K562 (cell line): ENCODE results near the gene PMPCA. TPM values are rescaled to one million over a fixed set of nuclear protein-coding genes. Genes with fewer than 3 reads are reported as not detected.
"Not testable (repeated sequence)": the region's sequence is repeated elsewhere in the genome, so short reads cannot be mapped to it uniquely, and the experiment has no call there.

ENCODE experiments used
- ATAC-seq: fragments of 200-7000 bp; cut with Tn5 transposase; 3 replicates; pipeline ENCODE4 v1.9.1; 2020; ENCODE audit warnings: moderate library complexity
- BruUV-seq: library from RNA; stranded (reverse); fragments of 400-500 nt; replicated peaks from 2 replicates; lab custom pipeline; 2021; lab: Mats Ljungman, UMichigan
- CTCF ChIA-PET: fragments of 300-600 bp; formaldehyde crosslinking; extraction: SDS; loops from one replicate; lab custom pipeline; 2021; ENCODE audit warnings: low intra/inter-chr PET ratio; lab: Yijun Ruan, JAX
- POLR2A ChIA-PET: fragments of 300-600, 350-650 bp; sonication (Branson Sonifier 250); formaldehyde crosslinking; extraction: SDS; loops from one replicate; lab custom pipeline; 2021; ENCODE audit warnings: antibody characterized with exemption, inconsistent platforms; lab: Yijun Ruan, JAX
- DNase-seq, 4 experiments: peaks; one replicate each; pipeline versions ENCODE4 v3.0.0 to v3.0.0-alpha.2; 2011 to 2018; ENCODE audit warnings: low spot score in 3 of 4, mixed read lengths in 3 of 4; ENCODE audit errors: extremely low read depth in 1 of 4
- FAIRE-seq: peaks from 2 replicates; lab custom pipeline; 2011; peaks lifted over from hg19 to GRCh38; lab: Jason Lieb, UNC
- H2AFZ ChIP-seq: 2 replicates; pipeline ENCODE4 v1.6.0; 2011; ENCODE audit warnings: low read depth, low read length, control low read depth, inconsistent platforms
- H3K27ac ChIP-seq: fragments of 200-600 bp; 3 replicates; pipeline ENCODE4 v1.8.0; 2011; ENCODE audit warnings: low read depth, mild to moderate bottlenecking, control low read depth, inconsistent platforms, low read length, moderate library complexity, mixed read lengths; ENCODE audit errors: extremely low read depth
- H3K27me3 ChIP-seq, 2 experiments: fragments of 300-600 bp in 1 of 2; 2 replicates in 1 of 2; 3 replicates in 1 of 2; pipeline versions ENCODE4 v1.6.0 to v1.8.0; 2011; ENCODE audit warnings: inconsistent platforms in 2 of 2, low read length in 2 of 2, mild to moderate bottlenecking in 1 of 2, mixed read lengths in 1 of 2, moderate library complexity in 1 of 2; ENCODE audit not compliant: control insufficient read depth in 2 of 2, insufficient read depth in 2 of 2
- H3K36me3 ChIP-seq: fragments of 300-600 bp; 3 replicates; pipeline ENCODE4 v1.8.0; 2011; ENCODE audit warnings: mild to moderate bottlenecking, low read length, inconsistent platforms; ENCODE audit not compliant: control insufficient read depth, insufficient read depth
- H3K4me1 ChIP-seq, 2 experiments: fragments of 200-600 bp in 1 of 2; replicated peaks in 1 of 2; 2 replicates in 1 of 2; 3 replicates in 1 of 2; pipeline versions ENCODE4 v1.5.1 to v1.8.0; 2011; ENCODE audit warnings: inconsistent platforms in 2 of 2, low read length in 2 of 2, mild to moderate bottlenecking in 1 of 2, mixed read lengths in 1 of 2, moderate library complexity in 1 of 2; ENCODE audit not compliant: control insufficient read depth in 2 of 2, insufficient read depth in 2 of 2
- H3K4me2 ChIP-seq: 2 replicates; pipeline ENCODE4 v1.6.1; 2011; ENCODE audit warnings: low read length, control low read depth, inconsistent platforms, mixed read lengths; ENCODE audit not compliant: insufficient read depth
- H3K4me3 ChIP-seq: fragments of 200-600 bp; sonication (generic), shearing (Covaris generic); 2 replicates; pipeline ENCODE4 v1.5.1; 2016; ENCODE audit warnings: control low read depth, inconsistent platforms
- H3K79me2 ChIP-seq: fragments of 200-600 bp; 3 replicates; pipeline ENCODE4 v1.8.0; 2011; ENCODE audit warnings: low read length, inconsistent platforms; ENCODE audit not compliant: control insufficient read depth, insufficient read depth
- H3K9ac ChIP-seq, 2 experiments: 2 replicates each; pipeline versions ENCODE4 v1.6.0 to v1.6.1; 2011; ENCODE audit warnings: low read depth in 2 of 2, low read length in 2 of 2, control low read depth in 1 of 2, inconsistent platforms in 1 of 2, mild to moderate bottlenecking in 1 of 2, mixed read lengths in 1 of 2; ENCODE audit not compliant: insufficient read depth in 1 of 2
- H3K9me1 ChIP-seq: one replicate; pipeline ENCODE4 v1.6.0; 2011; ENCODE audit warnings: inconsistent platforms, mild to moderate bottlenecking, low read length, moderate library complexity; ENCODE audit not compliant: control insufficient read depth, insufficient read depth
- H3K9me3 ChIP-seq: replicated peaks from 2 replicates; pipeline ENCODE4 v1.5.1; 2011; ENCODE audit warnings: low read depth, low read length, inconsistent platforms; ENCODE audit not compliant: control insufficient read depth, insufficient read depth
- H4K20me1 ChIP-seq: replicated peaks from 2 replicates; pipeline ENCODE4 v1.6.1; 2011; ENCODE audit warnings: low read length, inconsistent platforms, mixed read lengths; ENCODE audit not compliant: control insufficient read depth, insufficient read depth
- PRDM10 ChIP-seq: fragments of 450-650 bp; IDR thresholded peaks from 2 replicates; pipeline ENCODE4 v1.6.1; 2018; ENCODE audit not compliant: partially characterized antibody
- WGBS: fragments of 100-300 bp; shearing (Covaris generic); methylation state at CpG from one replicate; pipeline ENCODE4 v1.1.6; 2016; ENCODE audit warnings: low coverage, mixed read lengths; ENCODE audit not compliant: insufficient coverage; ENCODE audit errors: missing lambda C conversion rate; 5-methylcytosine and 5-hydroxymethylcytosine counted together
- in situ Hi-C: fragments of 300-500 bp; cut with MboI; formaldehyde crosslinking; loops from 4 replicates; pipeline ENCODE4 v1.15.0; 2018; ENCODE audit warnings: inconsistent platforms, mixed read lengths
- intact Hi-C: fragments of 100-400 bp; cut with micrococcal nuclease; formaldehyde crosslinking; loops from 2 replicates; pipeline ENCODE4 v1.14.2; 2022
- polyA plus RNA-seq, 8 experiments: library from polyadenylated mRNA; depleted of rRNA in 4 of 8; stranded (reverse) in 5 of 8; unstranded in 3 of 8; fragments of >200 nt; fragmentation: Nextera tagmentation in 2 of 8; fragmentation: Illumina TruSeq in 1 of 8; extraction: Ambion mirVana in 2 of 8; extraction: Trizol in 1 of 8; gene quantifications; 2 replicates each; pipeline versions ENCODE4 v1.2.1 to v1.2.3, GENCODE V29; 2011 to 2014; ENCODE audit warnings: inconsistent platforms in 1 of 8, missing spikeins in 1 of 8
- total RNA-seq, 7 experiments: library from RNA; depleted of rRNA in 6 of 7; stranded (reverse); fragments of >200 nt in 6 of 7; fragmentation: Illumina TruSeq in 2 of 7; extraction: Trizol in 2 of 7; gene quantifications; 2 replicates each; pipeline versions ENCODE4 v1.2.1 to v1.2.3, GENCODE V29; 2011 to 2021; ENCODE audit warnings: low replicate concordance in 1 of 7

The PMPCA gene
- total and polyA plus RNA-seq, 9 of the 15 experiments (the other 6 are each of a cell fraction or from before 2014, with no cell fraction given) = 23.9 to 143 (median 86.6) TPM

DNA sequence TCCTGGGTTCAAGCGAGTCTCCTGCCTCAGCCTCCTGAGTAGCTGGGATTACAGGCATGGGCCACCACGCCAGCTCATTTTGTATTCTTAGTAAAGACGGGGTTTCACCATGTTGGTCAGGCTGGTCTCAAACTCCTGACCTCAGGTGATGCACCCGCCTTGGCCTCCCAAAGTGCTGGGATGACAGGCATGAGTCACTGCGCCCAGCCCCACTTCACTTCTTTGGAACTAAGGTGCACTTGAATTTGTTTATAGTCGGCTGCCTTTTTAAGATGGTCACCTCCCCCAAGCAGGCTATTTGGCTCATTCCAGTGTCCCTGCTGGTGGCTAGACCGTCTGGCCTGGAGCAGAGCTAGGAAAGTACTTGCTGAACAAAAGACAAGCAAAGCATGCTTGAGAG, 14.9 kb downstream of the PMPCA start:
- ATAC-seq, in situ Hi-C loops, H2AFZ ChIP-seq, CTCF ChIA-PET, H3K27ac ChIP-seq, H3K4me2 ChIP-seq, H4K20me1 ChIP-seq, H3K4me3 ChIP-seq, FAIRE-seq, BruUV-seq, H3K9me1 ChIP-seq, H3K27me3 ChIP-seq, intact Hi-C loops, DNase-seq, H3K79me2 ChIP-seq, H3K9me3 ChIP-seq, H3K9ac ChIP-seq: not testable (repeated sequence)
- Histone ChIP-seq H3K4me1 (peaks cover 0 to 20% of the 10 kb centered on the region in 2 experiments; a peak in 2 of 5 replicates), H3K36me3 (peaks cover 70% of the 10 kb centered on the region)
- POLR2A ChIA-PET = interaction anchor here (0.6 to 5.1 kb wide), 7 partner anchors 10 to 601 kb away, joined by 3 to 33 read pairs (median 4); no protein-coding TSS in a partner anchor
- WGBS = 82% methylated on average over 6 of the region's 7 CpGs
- TF ChIP-seq PRDM10 = peak; percentile 12
